Measurements from ENCODE around the gene CD2BP2.

Gene CD2BP2

GRCh38 chr16:30366511-30366910 lies 11.4 kb upstream of the CD2BP2 start:
- H3K4me3 ChIP-seq (ENCODE audit: low read length): no peak overlapping the region
- TF ChIP-seq CTCF (conservative IDR thresholded peaks at IDR 0.05; ENCODE audit: low read length): no peak
- DNase-seq (ENCODE audit: low read depth): no peak

- TF ChIP-seq CTCF (conservative IDR thresholded peaks at IDR 0.05; ENCODE audit: low read length): no peak
- H3K4me3 ChIP-seq (ENCODE audit: low read length): no peak overlapping the region
- no peak for DNase-seq (ENCODE audit: low read depth)
These were observed 10.1 kb upstream of the CD2BP2 start for GRCh38 chr16:30365200-30365599.

- TF ChIP-seq CTCF (conservative IDR thresholded peaks at IDR 0.05; ENCODE audit: low read length): no peak
- H3K4me3 ChIP-seq (ENCODE audit: low read length): no peak overlapping the region
- no peak for DNase-seq (ENCODE audit: low read depth)
These were observed 6.1 kb upstream of the CD2BP2 start for GRCh38 chr16:30361180-30361579.

DNA sequence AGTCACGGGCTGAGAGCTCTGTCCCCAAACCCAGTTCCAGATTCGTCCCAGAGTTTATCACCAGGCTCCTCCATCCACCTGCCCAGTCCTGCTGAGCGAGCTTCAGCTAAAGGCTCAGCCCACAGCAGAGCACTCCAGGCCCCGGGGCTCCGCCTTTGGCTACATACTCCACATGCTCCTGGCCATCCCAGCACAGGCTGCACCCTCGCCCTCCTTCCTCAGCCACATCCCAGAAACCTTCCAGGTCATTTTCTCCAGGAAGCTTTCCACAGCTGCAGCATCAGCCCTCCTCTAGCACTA lies 4.7 kb upstream of the CD2BP2 start:
- TF ChIP-seq CTCF (conservative IDR thresholded peaks at IDR 0.05; ENCODE audit: low read length): no peak
- no peak for DNase-seq (ENCODE audit: low read depth)
- no peak overlapping the region for H3K4me3 ChIP-seq (ENCODE audit: low read length)

DNA sequence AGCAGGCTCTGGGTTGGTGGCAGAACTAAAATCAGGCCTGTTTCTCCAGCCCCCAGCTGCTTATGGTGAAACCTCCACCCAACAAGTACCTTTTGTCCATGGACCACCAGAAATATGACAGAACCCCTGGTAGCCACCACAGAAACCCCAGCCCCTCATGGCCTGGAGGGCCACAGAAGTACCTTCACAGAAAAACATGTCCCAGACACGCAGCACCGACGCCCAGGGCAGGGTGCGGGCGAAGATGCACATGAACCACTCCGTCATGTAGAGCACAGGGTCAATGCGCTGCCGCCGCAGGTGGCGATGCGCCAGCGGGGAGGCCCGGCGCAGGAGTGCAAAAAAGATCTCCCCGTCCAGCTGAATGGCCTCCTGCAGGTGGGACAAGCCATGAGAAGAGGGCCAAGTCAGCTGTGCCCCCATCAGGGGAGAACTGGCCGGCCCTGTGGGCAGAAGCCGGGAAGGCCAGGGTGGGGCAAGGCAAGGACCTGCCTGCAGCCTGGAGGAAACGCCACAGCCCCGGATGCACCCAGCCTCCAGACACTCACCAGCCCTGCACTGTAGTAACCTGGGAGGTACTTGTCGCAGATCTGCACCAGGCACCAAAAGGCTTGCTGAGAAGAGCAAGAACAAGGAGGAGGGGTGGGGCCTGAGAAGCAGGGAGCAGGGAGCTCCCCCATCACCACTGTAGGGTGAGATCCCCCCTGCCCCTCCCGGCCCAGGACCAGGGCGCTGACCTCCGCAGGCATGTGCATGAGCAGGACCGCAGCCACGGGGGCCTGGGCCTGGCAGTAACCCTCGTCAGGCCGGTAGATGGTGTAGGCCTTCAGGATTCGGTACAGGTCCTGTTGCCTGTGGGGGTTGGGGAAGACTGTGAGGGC lies 4.1 kb upstream of the CD2BP2 start:
- DNase-seq (ENCODE audit: low read depth): no peak
- no peak overlapping the region for H3K4me3 ChIP-seq (ENCODE audit: low read length)
- TF ChIP-seq CTCF (conservative IDR thresholded peaks at IDR 0.05; ENCODE audit: low read length): no peak

DNA sequence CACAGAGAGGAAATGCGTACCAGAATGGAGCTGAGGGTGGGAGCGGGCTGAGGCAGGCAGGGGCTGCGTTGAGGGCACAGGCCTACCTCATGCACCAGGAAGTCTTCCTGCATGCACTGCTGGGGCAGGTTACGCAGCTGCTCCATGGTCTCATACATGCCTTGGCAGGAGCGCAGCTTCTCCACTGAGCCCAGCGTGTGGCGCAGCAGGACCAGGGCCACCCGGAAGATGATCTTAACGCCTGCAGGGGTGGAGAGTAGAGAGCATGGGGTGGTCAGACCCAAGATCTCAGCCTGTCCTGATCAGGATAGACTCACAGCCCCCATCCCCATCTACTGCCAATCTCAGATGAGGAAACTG lies 3.4 kb upstream of the CD2BP2 start:
- H3K4me3 ChIP-seq (ENCODE audit: low read length): no peak overlapping the region
- no peak for DNase-seq (ENCODE audit: low read depth)
- no peak for TF ChIP-seq CTCF (conservative IDR thresholded peaks at IDR 0.05; ENCODE audit: low read length)

GRCh38 chr16:30357715-30358576 lies 2.8 kb upstream of the CD2BP2 start:
- no peak overlapping the region for H3K4me3 ChIP-seq (ENCODE audit: low read length)
- no peak for DNase-seq (ENCODE audit: low read depth)
- TF ChIP-seq CTCF (conservative IDR thresholded peaks at IDR 0.05; ENCODE audit: low read length): no peak

Measured in AG10803 (cell line).